NCI-H345 (cell line): Measurements from ENCODE around the gene CACNA1D.

Source experiments
- DNase-seq: peaks from one replicate; lab custom pipeline; 2025; lab: John Stamatoyannopoulos, UW

CACNA1D gene

DNA sequence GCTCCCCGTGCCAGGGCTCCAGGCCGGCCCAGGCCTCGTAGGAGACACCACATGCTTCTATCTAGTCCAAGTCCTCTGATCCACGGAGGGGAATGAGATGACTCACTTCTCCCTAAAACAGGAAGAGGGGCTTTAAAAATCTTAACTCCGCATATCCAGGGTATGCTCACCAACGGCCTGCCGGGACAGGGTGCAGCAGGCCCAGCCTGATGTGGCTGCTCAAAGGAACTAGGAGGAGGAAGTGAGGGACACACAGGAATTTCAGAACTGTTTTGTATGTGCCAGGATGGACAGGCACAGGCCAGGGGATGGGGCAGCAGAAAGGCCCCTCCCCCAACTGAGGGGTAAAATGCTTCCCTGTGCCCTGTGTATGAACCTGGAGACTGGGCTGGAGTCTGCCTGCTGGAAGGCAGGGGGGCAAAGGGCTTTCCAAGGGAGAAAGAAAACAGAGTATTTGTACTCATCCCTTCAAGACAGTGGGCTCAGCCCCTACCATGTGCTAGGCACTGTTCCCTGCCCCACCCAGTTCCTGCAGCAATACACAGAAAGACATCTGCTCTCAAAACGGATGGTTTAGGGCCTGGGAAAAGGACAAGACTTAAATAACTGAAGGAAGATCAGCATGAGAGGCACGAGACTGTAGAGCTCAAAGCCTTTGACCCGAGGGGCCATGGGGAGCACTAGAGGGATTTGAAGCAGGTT is 329.7 kb downstream of the CACNA1D start:
- DNase-seq = no peak

DNA sequence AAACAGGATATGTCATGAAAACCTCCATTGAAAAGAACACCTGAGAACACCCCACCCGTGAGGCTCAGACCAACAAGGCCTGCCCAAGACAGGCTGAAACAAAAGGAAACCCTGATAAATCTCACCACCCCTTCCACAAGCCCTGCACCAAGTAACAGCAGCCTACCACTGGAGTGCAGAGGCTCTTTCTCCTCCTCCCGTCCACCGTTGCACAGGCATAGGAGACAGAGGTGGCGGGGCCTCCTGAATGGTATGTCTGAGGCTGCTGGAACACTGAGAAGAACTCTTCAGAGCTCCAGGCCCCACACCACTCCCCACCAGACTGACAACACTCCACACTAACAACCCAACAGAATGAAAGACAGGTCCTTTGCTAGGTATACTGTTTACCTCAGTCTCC is 330.4 kb downstream of the CACNA1D start:
- no peak for DNase-seq

- DNase-seq = no peak
These were observed 331.6 kb downstream of the CACNA1D start for GRCh38 chr3:53826048-53826447.

DNA sequence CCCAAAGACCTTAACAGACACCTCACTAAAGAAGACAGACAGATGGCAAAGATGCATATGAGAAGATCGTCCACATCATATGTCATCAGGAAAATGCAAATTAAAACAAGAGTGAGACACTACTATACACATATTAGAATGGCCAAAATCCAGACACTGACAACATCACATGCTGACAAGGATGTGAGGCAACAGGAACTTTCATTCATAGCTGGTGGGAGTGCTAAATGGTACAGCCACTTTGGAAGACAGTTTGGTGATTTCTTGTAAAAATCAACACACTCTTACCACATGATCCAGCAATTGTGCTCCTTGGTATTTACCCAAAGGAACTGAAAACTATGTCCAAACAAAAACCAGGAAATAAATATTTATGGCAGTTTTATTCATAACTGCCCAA is 334.2 kb downstream of the CACNA1D start:
- no peak for DNase-seq

DNA sequence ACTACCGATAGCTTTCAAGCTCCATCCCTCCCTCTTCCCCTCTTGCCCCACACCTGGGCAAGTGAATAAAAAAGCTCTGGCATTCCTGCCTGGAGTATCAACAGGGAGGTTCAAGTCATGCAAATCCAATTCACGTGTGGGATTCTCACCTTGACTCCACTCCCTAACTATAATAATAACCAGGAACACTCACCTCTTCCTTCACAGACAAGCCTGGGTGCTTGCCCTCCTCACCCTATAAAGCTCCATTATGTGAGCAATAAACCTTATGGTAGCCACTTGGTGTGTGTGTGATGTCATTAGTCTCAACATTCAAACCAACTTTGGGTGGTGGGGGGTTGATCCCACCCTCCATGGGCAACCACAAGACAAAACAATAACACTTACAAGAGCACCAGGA is 335.2 kb downstream of the CACNA1D start:
- no peak for DNase-seq

- DNase-seq = no peak
These were observed 336.5 kb downstream of the CACNA1D start for GRCh38 chr3:53830944-53831343.

DNA sequence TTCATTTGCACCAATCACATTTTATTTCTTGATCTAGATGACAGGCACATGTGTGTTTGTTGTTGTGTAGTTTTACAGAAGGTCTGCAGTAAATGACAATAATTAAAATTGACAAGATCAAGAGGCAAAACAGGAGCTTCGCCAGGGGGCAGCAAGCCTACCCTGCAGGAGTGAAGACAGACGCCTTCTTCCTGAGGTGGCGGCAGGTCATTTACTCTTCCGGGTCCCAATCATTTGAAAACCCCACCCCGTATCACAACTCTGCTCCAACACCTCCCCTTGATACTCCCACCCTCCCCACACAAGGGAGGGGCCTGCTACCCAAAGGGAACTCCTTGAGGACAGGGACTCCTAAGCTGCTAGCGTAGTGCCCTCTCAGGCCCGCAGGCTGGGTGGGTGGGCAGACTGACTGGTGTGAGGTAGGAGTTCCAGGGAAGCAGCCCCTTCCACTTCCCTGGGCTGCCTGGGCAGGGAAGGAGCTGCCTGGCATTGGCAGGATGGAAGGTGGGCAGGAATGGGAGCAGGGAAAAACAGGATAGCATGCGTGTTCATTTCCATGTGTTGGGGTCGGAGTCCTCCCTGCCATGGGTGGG is 338.7 kb downstream of the CACNA1D start:
- DNase-seq = no peak

DNA sequence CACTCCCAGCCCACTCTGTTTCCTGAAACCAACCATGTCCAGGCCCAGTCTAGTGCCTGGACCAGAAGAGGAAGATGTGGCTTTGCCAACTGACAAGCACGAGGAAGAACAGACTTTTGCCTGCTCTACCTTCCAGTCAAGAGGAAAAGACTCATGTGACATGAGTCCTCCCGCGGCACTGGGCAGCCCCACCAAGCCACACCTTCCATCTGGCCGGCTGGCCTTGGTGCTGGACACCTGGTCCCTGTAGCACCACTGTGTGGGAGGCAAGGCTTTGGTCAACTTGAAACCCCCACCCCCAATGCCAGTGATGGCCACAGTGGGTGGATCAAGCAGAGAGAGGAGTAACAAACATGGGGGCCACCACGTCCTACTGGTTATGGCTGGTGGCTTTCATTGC is 339.3 kb downstream of the CACNA1D start:
- no peak for DNase-seq

- DNase-seq = no peak
These were observed 340.2 kb downstream of the CACNA1D start for GRCh38 chr3:53834429-53835095.

GRCh38 chr3:53835257-53835656 is 340.8 kb downstream of the CACNA1D start:
- DNase-seq = no peak

DNA sequence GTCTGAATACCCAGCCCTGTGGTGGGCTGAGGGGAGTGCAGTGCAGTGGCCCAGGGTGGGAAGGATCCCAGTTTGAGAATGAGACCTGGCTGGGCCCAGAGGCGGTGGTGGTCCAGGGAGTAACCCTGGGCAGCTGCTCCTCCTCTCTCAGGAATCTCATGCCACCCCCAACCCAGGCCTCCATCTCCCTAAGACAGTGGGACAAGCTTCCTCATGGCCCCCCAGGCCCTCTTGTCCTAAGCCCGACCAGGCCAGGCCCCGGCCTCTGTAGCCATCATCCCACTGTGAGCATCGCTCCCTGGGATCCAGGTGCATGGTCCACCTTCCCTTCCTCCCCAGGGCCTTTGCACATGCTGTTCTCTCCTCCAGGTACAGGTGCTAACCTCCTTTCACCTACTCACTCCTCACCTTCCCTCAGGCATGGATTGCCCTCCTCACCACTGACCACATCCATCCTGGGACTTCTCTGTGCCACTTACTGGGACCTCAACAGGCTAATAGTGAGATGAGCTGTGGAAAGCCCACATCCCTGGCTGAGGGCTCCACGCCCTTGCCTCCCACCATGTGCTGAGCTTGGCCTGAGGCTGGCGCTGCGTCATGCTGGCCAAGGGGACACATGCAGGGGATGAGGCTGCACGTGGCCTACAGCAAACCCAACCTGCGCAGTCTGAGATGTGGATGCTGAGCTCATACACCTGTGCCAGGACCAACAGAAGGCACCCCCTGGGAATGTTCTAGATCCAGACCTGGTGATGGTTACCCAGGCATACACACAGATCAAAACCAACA is 341.9 kb downstream of the CACNA1D start:
- no peak for DNase-seq

GRCh38 chr3:53837331-53837730 is 342.9 kb downstream of the CACNA1D start:
- DNase-seq = no peak

GRCh38 chr3:53841296-53841695 is 346.9 kb downstream of the CACNA1D start:
- DNase-seq = no peak

- DNase-seq = peak; percentile 44
These were observed 348.2 kb downstream of the CACNA1D start for GRCh38 chr3:53842436-53843194.

DNA sequence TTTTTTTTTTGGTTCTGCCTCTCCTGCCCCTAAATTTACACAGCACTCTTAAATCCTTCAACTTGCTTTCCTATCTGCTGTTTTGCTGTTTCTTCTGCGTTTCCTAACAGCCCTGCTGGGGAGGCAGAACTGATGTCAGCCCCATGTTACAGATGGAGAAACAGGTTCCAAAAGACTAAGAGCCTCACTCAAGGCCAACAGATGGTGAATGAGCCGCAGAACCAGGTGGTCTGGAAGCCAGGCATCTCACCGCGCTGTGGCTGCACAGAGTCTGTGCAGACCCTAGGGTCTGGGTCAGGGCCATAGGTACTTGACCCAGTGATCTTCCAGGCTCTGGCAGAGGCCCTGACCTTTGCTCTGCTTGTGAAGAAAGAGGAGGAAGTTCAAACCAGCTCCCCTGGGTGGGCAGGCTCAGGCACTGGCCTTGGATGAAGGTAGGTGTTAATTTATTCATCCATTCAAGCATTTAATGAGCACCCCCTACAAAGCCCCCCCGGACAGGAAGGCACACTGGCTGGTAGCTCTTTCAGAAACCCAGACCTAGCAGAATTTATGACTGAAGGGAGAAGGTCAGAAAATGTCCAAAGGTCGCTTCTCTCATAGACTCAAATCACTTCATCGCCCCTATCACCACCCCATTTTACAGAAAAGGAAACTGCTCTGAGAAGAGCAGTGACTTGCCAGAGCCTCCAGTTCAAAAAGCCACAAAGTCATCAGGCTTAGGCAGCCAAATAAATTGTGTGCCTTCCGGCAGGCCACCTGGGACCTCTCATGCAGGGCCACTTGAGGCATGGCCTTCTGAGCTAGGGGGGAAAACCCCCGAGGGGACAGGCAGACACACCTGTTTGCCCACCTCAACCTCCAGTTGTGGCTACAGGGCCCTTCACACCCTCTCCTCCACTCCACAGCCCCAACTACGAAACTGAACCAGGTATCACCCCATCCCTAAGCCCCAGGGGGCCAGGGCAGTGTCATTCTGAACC is 349.1 kb downstream of the CACNA1D start:
- no peak for DNase-seq

DNA sequence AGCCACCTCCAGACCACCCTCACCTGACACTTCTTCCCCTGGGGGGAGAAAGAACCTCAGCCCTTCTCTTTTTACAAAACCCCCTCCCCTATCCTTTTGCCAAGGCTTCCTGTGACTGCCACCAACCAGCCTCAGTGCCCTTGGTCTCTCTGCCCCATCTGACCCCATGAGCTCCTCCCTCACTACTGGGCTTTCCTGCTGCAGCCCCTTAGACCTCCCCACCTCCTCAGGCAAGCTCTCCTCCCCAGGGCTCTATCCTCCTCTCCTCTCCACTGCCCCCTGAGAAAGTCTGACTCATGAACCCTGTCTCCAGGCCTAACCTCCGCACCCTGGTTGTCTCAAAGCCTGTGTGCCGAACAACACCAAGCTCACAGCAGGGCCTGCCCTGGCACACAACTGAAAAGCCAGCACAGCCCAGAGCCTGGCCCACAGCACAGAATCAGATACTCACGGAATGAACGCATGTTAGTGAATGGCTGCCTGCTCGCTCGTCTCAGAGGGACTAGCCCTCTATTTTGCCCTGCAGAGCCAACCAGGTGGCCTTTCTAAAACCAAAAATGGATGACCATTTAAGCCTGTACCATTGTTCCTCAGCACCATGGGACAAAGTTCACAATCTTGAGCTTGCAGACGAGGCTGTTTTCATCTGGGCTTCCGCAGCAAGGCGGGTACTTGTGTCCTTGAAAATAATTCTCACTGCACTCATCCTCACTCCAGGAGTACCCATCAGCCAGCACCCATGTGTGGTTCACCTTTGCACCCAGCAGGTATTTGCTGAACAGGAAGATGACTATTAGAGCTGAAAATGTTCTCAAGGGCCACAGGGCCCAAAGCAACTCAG is 350.1 kb downstream of the CACNA1D start:
- DNase-seq = no peak

- peak; percentile 17 for DNase-seq
These were observed 350.9 kb downstream of the CACNA1D start for GRCh38 chr3:53845103-53845880.

GRCh38 chr3:53845881-53846133 is 351.4 kb downstream of the CACNA1D start:
- DNase-seq = no peak

DNA sequence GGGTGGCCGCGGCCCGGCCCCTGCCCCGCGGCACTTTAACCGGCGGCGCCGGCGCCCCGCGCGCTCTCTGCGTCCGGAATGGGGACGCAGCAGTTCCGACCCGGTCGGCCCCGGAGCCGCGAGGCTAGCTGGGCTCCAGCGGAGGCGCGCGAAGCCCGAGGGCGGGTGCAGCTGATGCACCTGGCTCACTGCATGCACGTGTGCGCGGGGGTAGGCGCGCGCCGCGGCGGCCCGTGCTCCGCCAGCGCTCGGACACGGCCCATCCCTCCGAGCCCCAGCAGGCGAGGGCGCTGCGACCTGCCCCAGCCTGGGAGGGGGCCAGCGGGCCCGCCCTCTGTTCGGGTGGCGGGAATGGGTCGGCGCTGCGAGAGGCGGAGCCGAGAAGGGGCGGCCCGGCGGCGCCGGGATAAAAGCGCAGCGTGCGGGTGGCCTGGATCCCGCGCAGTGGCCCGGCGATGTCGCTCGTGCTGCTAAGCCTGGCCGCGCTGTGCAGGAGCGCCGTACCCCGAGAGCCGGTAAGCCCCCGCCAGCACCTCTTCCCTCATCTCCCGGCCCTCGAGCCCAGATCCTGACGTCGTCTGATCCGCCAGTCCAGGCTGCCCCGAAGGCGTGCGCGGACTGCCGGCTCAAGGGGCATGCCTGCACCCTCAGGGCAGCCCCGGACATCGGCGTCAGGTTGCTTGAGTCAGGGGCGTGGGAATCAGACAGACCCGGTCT is 351.9 kb downstream of the CACNA1D start, which contains the start of the genes CHDH and IL17RB:
TSS of gene CHDH (minus strand) at position 286 of the 717 bp plus-strand sequence. CDS start 22,411 bp downstream, outside the sequence.
TSS of gene IL17RB (plus strand) at position 435 of the 717 bp plus-strand sequence. CDS start at position 456, 21 bp downstream.
- DNase-seq = peak; percentile 67
